Measurements from ENCODE around the gene EGFL6.
"Not testable (repeated sequence)": the region's sequence is repeated elsewhere in the genome, so short reads cannot be mapped to it uniquely, and the experiment has no call there.

DNA sequence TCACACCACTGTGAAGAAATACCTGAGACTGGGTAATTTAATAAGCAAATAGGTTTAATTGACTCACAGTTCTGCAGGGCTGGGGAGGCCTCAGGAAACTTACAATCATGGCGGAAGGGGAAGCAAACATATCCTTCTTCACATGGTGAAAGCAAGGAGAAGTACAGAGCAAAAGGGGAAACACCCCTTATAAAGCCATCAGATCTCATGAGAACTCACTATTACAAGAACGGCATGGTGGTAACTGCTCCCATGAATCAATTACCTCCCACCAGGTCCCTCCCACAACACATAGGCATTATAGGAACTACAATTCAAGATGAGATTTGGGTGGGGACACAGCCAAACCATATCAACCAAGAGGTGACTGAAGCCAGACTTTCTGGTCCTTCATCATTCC, 78.9 kb downstream of the EGFL6 start:
- TF ChIP-seq, protein P1, sequence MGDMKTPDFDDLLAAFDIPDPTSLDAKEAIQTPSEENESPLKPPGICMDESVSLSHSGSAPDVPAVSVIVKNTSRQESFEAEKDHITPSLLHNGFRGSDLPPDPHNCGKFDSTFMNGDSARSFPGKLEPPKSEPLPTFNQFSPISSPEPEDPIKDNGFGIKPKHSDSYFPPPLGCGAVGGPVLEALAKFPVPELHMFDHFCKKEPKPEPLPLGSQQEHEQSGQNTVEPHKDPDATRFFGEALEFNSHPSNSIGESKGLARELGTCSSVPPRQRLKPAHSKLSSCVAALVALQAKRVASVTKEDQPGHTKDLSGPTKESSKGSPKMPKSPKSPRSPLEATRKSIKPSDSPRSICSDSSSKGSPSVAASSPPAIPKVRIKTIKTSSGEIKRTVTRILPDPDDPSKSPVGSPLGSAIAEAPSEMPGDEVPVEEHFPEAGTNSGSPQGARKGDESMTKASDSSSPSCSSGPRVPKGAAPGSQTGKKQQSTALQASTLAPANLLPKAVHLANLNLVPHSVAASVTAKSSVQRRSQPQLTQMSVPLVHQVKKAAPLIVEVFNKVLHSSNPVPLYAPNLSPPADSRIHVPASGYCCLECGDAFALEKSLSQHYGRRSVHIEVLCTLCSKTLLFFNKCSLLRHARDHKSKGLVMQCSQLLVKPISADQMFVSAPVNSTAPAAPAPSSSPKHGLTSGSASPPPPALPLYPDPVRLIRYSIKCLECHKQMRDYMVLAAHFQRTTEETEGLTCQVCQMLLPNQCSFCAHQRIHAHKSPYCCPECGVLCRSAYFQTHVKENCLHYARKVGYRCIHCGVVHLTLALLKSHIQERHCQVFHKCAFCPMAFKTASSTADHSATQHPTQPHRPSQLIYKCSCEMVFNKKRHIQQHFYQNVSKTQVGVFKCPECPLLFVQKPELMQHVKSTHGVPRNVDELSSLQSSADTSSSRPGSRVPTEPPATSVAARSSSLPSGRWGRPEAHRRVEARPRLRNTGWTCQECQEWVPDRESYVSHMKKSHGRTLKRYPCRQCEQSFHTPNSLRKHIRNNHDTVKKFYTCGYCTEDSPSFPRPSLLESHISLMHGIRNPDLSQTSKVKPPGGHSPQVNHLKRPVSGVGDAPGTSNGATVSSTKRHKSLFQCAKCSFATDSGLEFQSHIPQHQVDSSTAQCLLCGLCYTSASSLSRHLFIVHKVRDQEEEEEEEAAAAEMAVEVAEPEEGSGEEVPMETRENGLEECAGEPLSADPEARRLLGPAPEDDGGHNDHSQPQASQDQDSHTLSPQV (IDR thresholded peaks at IDR 0.05), result not testable (repeated sequence)
- not testable (repeated sequence) for TF ChIP-seq CBX3 (IDR thresholded peaks at IDR 0.05; ENCODE audit: borderline replicate concordance, low read depth); NFYB (IDR thresholded peaks at IDR 0.05; ENCODE audit: insufficient read depth, low read depth, low read length); FOXK2 (IDR thresholded peaks at IDR 0.05); MXI1 (IDR thresholded peaks at IDR 0.05; ENCODE audit: low read depth, low read length); EZH2 (IDR thresholded peaks at IDR 0.05; ENCODE audit: borderline replicate concordance, control insufficient read depth, low read depth, low read length)
- TF ChIP-seq, protein P2, sequence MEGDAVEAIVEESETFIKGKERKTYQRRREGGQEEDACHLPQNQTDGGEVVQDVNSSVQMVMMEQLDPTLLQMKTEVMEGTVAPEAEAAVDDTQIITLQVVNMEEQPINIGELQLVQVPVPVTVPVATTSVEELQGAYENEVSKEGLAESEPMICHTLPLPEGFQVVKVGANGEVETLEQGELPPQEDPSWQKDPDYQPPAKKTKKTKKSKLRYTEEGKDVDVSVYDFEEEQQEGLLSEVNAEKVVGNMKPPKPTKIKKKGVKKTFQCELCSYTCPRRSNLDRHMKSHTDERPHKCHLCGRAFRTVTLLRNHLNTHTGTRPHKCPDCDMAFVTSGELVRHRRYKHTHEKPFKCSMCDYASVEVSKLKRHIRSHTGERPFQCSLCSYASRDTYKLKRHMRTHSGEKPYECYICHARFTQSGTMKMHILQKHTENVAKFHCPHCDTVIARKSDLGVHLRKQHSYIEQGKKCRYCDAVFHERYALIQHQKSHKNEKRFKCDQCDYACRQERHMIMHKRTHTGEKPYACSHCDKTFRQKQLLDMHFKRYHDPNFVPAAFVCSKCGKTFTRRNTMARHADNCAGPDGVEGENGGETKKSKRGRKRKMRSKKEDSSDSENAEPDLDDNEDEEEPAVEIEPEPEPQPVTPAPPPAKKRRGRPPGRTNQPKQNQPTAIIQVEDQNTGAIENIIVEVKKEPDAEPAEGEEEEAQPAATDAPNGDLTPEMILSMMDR (IDR thresholded peaks at IDR 0.05 in 2 of 3, conservative IDR thresholded peaks at IDR 0.05 in 1 of 3; ENCODE audit: control insufficient read depth in 2 of 3, extremely low read depth in 1 of 3, insufficient read depth in 1 of 3, low read depth in 3 of 3, low read length in 3 of 3), result not testable (repeated sequence)
- TF ChIP-seq, protein P3, sequence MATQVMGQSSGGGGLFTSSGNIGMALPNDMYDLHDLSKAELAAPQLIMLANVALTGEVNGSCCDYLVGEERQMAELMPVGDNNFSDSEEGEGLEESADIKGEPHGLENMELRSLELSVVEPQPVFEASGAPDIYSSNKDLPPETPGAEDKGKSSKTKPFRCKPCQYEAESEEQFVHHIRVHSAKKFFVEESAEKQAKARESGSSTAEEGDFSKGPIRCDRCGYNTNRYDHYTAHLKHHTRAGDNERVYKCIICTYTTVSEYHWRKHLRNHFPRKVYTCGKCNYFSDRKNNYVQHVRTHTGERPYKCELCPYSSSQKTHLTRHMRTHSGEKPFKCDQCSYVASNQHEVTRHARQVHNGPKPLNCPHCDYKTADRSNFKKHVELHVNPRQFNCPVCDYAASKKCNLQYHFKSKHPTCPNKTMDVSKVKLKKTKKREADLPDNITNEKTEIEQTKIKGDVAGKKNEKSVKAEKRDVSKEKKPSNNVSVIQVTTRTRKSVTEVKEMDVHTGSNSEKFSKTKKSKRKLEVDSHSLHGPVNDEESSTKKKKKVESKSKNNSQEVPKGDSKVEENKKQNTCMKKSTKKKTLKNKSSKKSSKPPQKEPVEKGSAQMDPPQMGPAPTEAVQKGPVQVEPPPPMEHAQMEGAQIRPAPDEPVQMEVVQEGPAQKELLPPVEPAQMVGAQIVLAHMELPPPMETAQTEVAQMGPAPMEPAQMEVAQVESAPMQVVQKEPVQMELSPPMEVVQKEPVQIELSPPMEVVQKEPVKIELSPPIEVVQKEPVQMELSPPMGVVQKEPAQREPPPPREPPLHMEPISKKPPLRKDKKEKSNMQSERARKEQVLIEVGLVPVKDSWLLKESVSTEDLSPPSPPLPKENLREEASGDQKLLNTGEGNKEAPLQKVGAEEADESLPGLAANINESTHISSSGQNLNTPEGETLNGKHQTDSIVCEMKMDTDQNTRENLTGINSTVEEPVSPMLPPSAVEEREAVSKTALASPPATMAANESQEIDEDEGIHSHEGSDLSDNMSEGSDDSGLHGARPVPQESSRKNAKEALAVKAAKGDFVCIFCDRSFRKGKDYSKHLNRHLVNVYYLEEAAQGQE (IDR thresholded peaks at IDR 0.05; ENCODE audit: low read depth, low read length), result not testable (repeated sequence)
